Measurements from ENCODE around the gene CYB561D1. TPM values are rescaled to one million over a fixed set of nuclear protein-coding genes. Genes with fewer than 3 reads are reported as not detected.

The CYB561D1 gene
- total RNA-seq, 1 donor from 2014 or later: 7.8 TPM

DNA sequence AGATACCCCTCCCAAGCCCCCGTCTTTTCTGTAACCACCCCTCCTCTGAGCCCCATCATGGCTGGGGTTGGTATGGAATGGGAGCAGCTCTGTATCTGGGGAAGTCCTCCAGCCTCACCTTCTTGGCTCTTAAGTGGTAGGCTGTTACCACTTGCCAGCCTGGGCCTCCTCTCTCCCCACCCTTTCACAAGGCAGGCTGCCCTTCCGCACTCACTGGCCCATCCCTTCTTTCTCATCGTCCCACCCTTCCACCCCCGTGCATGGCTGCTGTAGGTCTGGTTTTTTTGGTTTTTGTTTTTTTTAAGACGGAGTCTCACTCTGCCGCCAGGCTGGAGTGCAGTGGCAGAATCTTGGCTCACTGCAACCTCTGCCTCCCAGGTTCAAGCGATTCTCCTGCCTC lies 5.2 kb downstream of the CYB561D1 start:
- H3K4me3 Mint-ChIP-seq (ENCODE audit: unreplicated experiment): no peak overlapping the region
- TF ChIP-seq, protein P1, sequence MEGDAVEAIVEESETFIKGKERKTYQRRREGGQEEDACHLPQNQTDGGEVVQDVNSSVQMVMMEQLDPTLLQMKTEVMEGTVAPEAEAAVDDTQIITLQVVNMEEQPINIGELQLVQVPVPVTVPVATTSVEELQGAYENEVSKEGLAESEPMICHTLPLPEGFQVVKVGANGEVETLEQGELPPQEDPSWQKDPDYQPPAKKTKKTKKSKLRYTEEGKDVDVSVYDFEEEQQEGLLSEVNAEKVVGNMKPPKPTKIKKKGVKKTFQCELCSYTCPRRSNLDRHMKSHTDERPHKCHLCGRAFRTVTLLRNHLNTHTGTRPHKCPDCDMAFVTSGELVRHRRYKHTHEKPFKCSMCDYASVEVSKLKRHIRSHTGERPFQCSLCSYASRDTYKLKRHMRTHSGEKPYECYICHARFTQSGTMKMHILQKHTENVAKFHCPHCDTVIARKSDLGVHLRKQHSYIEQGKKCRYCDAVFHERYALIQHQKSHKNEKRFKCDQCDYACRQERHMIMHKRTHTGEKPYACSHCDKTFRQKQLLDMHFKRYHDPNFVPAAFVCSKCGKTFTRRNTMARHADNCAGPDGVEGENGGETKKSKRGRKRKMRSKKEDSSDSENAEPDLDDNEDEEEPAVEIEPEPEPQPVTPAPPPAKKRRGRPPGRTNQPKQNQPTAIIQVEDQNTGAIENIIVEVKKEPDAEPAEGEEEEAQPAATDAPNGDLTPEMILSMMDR (IDR thresholded peaks at IDR 0.05; ENCODE audit: unreplicated experiment): no peak
- H3K4me1 Mint-ChIP-seq (ENCODE audit: unreplicated experiment): peaks cover 2% of the 10 kb centered on the region
- H3K9me3 Mint-ChIP-seq (ENCODE audit: unreplicated experiment): no peaks in the 10 kb centered on the region
- no peak for DNase-seq (ENCODE audit: low spot score)
- peaks cover 2% of the 10 kb centered on the region for H3K27me3 Mint-ChIP-seq (ENCODE audit: unreplicated experiment)
- no peak overlapping the region for H3K27ac Mint-ChIP-seq (ENCODE audit: unreplicated experiment)
- H3K36me3 Mint-ChIP-seq (ENCODE audit: low read depth, unreplicated experiment): peaks cover 13% of the 10 kb centered on the region

GRCh38 chr1:109499661-109500536 lies 6.0 kb downstream of the CYB561D1 start:
- TF ChIP-seq, protein P1 (IDR thresholded peaks at IDR 0.05; ENCODE audit: unreplicated experiment): peak; percentile 64
- peaks cover 2% of the 10 kb centered on the region for H3K27me3 Mint-ChIP-seq (ENCODE audit: unreplicated experiment)
- peaks cover 2% of the 10 kb centered on the region for H3K4me1 Mint-ChIP-seq (ENCODE audit: unreplicated experiment)
- no peak overlapping the region for H3K4me3 Mint-ChIP-seq (ENCODE audit: unreplicated experiment)
- H3K9me3 Mint-ChIP-seq (ENCODE audit: unreplicated experiment): no peaks in the 10 kb centered on the region
- peak; percentile 62 for DNase-seq (ENCODE audit: low spot score)
- no peak overlapping the region for H3K27ac Mint-ChIP-seq (ENCODE audit: unreplicated experiment)
- peaks cover 13% of the 10 kb centered on the region for H3K36me3 Mint-ChIP-seq (ENCODE audit: low read depth, unreplicated experiment)

DNA sequence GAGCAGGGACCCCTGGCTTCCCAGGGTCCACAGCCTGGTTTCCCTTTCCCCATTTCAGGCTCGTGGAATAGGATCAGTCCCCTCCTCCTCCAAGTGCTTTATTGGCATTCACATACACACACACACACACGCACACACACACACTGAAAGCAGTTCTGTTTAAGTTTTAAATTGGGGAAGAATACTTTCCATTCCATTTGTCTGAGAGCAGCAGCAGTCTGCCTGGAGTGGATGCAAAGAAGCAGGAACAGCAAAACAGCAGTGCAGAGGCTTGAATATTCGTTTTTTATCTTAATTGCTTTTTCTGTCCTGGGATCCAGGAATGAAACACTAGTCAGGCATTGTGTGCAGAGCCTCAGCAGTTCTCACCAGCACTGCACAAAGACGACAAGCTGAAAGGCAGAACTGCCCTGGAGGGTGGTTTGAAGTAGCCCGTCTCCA lies 7.1 kb downstream of the CYB561D1 start:
- TF ChIP-seq, protein P1 (IDR thresholded peaks at IDR 0.05; ENCODE audit: unreplicated experiment): no peak
- peaks cover 13% of the 10 kb centered on the region for H3K36me3 Mint-ChIP-seq (ENCODE audit: low read depth, unreplicated experiment)
- H3K27ac Mint-ChIP-seq (ENCODE audit: unreplicated experiment): no peak overlapping the region
- peaks cover 2% of the 10 kb centered on the region for H3K27me3 Mint-ChIP-seq (ENCODE audit: unreplicated experiment)
- no peak for DNase-seq (ENCODE audit: low spot score)
- peaks cover 2% of the 10 kb centered on the region for H3K4me1 Mint-ChIP-seq (ENCODE audit: unreplicated experiment)
- no peaks in the 10 kb centered on the region for H3K9me3 Mint-ChIP-seq (ENCODE audit: unreplicated experiment)
- no peak overlapping the region for H3K4me3 Mint-ChIP-seq (ENCODE audit: unreplicated experiment)

- Mint-ChIP-seq H3K4me3 (ENCODE audit: unreplicated experiment) (no peak overlapping the region), H3K27me3 (ENCODE audit: unreplicated experiment) (peaks cover 2% of the 10 kb centered on the region), H3K4me1 (ENCODE audit: unreplicated experiment) (peaks cover 2% of the 10 kb centered on the region), H3K27ac (ENCODE audit: unreplicated experiment) (no peak overlapping the region), H3K36me3 (ENCODE audit: low read depth, unreplicated experiment) (peaks cover 7% of the 10 kb centered on the region), H3K9me3 (ENCODE audit: unreplicated experiment) (no peaks in the 10 kb centered on the region)
- TF ChIP-seq, protein P1 (IDR thresholded peaks at IDR 0.05; ENCODE audit: unreplicated experiment): no peak
- DNase-seq (ENCODE audit: low spot score): no peak
These were observed 7.9 kb downstream of the CYB561D1 start for GRCh38 chr1:109501644-109502363.
